Activated CD4-positive, alpha-beta T cell treated with anti-CD3 and anti-CD28 coated beads, Interleukin-2, amount 50 U/mL, for 4 hours (primary cell): ENCODE measurements around the gene UGT2B11.
"Not testable (repeated sequence)": the region's sequence is repeated elsewhere in the genome, so short reads cannot be mapped to it uniquely, and the experiment has no call there.

Source experiments
- DNase-seq, 2 experiments: peaks; one replicate each; pipeline ENCODE4 v3.0.0-alpha.2; 2020

UGT2B11 gene

DNA sequence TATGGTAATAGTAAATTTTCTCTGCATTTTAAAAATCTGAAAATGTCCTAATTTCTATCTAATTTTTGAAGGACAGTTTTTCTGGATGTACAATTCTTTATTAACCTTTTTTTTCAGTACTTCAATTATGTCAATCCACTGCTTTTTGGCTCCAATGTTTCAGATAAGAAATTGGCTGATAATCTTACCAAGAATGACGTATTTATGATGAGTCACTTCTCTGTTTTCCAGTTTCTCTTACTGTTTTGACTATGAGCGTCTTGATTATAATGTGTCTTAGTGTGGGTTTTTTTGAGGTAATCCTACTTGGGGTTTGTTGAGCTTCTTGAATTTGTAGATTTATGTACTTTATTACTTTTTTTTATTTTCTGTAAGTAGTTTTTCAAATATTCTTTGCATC, 47.2 kb downstream of the UGT2B11 start:
- no peak for DNase-seq

GRCh38 chr4:69166376-69166775, 48.2 kb downstream of the UGT2B11 start:
- DNase-seq, result not testable (repeated sequence)

- DNase-seq, result not testable (repeated sequence)
Measured at GRCh38 chr4:69165707-69166106, 48.8 kb downstream of the UGT2B11 start.

DNA sequence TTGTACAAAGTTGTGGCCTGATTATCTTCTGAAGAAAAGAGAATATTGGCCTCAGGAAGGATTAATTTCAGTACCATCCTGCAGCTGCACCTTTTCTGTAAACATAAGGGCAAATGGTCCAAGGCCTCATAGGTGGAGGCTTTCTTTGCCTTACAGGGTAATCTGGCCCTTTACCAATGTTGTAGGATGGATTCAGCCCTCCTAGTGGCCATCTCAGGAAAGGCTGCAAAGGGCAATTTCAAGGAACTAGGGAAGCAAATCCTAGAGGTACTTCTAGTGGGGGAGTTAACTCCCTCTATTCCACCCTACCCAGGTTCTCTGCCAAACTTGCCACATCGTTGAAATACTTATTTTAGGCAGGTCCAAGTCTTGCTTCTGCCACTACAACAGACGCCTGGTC, 57.6 kb downstream of the UGT2B11 start:
- DNase-seq, result no peak

DNA sequence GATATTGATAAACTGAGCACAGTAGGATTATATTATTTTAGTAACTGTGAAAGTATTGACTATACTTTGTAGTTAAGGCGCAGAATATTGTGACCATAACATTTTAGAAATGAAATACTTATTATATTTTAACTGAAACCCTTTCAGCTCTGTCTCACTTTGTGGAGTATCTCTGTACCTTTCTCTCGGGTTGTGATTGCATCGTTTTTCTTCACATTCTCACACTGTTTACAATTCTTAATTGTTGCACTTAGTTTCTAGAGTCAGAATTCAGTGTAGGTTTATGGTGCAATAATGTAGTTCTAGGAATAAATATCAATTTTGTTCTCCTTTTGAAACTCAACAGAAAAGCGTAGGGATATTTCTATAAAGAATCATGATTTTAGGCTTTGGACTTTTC, 60.5 kb downstream of the UGT2B11 start:
- DNase-seq, result no peak
